ENCODE measurements around the gene GRIN3A.

GRIN3A gene

DNA sequence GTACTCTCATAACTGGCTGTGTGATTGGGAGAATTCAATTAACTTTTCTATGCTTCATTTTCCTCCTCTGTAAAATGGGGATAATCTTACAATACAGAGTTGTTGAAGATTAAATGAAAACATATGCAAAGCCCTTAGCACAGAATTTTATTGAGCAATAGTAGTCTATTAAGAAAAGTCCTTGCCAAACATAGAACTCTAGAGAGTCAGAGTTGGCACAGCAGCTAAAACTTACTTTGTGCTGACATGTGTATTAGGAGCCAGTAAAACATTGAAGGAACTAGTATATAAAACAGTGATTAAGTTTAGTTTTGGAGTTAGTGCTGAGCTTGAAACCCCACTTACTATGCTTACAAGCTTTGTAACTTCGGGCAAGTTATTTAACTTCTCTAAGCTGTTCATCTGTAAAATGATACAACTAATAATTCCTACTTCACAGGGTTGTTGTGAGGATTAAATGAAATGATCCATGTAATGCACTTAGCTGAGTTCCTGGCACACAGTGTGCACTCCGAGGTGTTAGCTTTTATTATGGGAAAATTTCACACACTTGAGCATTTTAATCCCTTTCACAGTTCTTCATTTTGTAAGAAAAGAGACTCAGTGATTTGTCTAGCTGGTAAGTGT is 20.0 kb upstream of the GRIN3A start:
- Histone ChIP-seq H3K9me3 (ENCODE audit: insufficient read depth, low read length, severe bottlenecking) (no peaks in the 10 kb centered on the region), H3K27ac (ENCODE audit: low read length) (no peak overlapping the region), H3K36me3 (ENCODE audit: insufficient read depth, low read length) (no peaks in the 10 kb centered on the region), H4K20me1 (ENCODE audit: insufficient read depth, low read length) (no peaks in the 10 kb centered on the region), H3K4me1 (ENCODE audit: insufficient read depth, low read length) (no peaks in the 10 kb centered on the region), H3K4me2 (ENCODE audit: insufficient read depth, low read length) (no peak overlapping the region), H3K79me2 (ENCODE audit: insufficient read depth, low read length) (no peaks in the 10 kb centered on the region), H3K27me3 (ENCODE audit: insufficient read depth, low read length, poor library complexity) (no peaks in the 10 kb centered on the region), H3K9ac (ENCODE audit: low read depth, low read length) (no peak overlapping the region), H2AFZ (ENCODE audit: low read depth, low read length) (no peak overlapping the region), H3K4me3 (ENCODE audit: low read depth in 1 of 2, low read length in 2 of 2) (no peak overlapping the region)
- DNase-seq = no peak
- TF ChIP-seq, protein P1, sequence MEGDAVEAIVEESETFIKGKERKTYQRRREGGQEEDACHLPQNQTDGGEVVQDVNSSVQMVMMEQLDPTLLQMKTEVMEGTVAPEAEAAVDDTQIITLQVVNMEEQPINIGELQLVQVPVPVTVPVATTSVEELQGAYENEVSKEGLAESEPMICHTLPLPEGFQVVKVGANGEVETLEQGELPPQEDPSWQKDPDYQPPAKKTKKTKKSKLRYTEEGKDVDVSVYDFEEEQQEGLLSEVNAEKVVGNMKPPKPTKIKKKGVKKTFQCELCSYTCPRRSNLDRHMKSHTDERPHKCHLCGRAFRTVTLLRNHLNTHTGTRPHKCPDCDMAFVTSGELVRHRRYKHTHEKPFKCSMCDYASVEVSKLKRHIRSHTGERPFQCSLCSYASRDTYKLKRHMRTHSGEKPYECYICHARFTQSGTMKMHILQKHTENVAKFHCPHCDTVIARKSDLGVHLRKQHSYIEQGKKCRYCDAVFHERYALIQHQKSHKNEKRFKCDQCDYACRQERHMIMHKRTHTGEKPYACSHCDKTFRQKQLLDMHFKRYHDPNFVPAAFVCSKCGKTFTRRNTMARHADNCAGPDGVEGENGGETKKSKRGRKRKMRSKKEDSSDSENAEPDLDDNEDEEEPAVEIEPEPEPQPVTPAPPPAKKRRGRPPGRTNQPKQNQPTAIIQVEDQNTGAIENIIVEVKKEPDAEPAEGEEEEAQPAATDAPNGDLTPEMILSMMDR (IDR thresholded peaks at IDR 0.05; ENCODE audit: borderline replicate concordance, extremely low read depth, low read length, poor library complexity, severe bottlenecking) = no peak
- TF ChIP-seq EZH2 (IDR thresholded peaks at IDR 0.05; ENCODE audit: borderline replicate concordance, low read depth, low read length, severe bottlenecking) = no peak
- ATAC-seq (ENCODE audit: insufficient read depth, low read depth) = no peak

DNA sequence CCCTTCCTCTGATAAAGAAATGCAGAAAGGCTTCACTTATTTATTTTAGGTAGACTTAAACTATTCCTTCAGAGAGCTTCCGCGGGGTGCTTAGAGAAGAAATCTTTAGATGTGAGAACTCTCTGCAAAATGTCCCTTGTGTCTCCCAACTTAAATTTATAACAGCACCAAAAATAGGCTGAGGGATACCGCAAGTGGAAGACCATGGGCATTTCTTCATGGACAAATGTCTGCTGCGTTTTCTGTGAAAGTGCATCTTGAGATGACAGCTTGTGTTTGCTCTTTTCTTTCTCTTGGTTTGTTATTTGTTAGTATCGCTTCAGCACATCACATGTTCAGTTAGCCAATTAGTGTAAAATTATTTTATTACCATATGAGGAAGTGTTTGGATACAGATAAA is 15.3 kb upstream of the GRIN3A start:
- no peak overlapping the region for H3K4me2 ChIP-seq (ENCODE audit: insufficient read depth, low read length)
- H2AFZ ChIP-seq (ENCODE audit: low read depth, low read length) = no peak overlapping the region
- H3K27ac ChIP-seq (ENCODE audit: low read length) = no peak overlapping the region
- no peak for TF ChIP-seq EZH2 (IDR thresholded peaks at IDR 0.05; ENCODE audit: borderline replicate concordance, low read depth, low read length, severe bottlenecking)
- TF ChIP-seq, protein P1 (IDR thresholded peaks at IDR 0.05; ENCODE audit: borderline replicate concordance, extremely low read depth, low read length, poor library complexity, severe bottlenecking) = no peak
- H3K9me3 ChIP-seq (ENCODE audit: insufficient read depth, low read length, severe bottlenecking) = no peaks in the 10 kb centered on the region
- no peaks in the 10 kb centered on the region for H3K36me3 ChIP-seq (ENCODE audit: insufficient read depth, low read length)
- H3K4me1 ChIP-seq (ENCODE audit: insufficient read depth, low read length) = no peaks in the 10 kb centered on the region
- H3K27me3 ChIP-seq (ENCODE audit: insufficient read depth, low read length, poor library complexity) = no peaks in the 10 kb centered on the region
- ATAC-seq (ENCODE audit: insufficient read depth, low read depth) = no peak
- no peaks in the 10 kb centered on the region for H3K79me2 ChIP-seq (ENCODE audit: insufficient read depth, low read length)
- no peak overlapping the region for H3K9ac ChIP-seq (ENCODE audit: low read depth, low read length)
- no peak overlapping the region for H3K4me3 ChIP-seq (ENCODE audit: low read depth in 1 of 2, low read length in 2 of 2)
- H4K20me1 ChIP-seq (ENCODE audit: insufficient read depth, low read length) = no peaks in the 10 kb centered on the region
- no peak for DNase-seq

DNA sequence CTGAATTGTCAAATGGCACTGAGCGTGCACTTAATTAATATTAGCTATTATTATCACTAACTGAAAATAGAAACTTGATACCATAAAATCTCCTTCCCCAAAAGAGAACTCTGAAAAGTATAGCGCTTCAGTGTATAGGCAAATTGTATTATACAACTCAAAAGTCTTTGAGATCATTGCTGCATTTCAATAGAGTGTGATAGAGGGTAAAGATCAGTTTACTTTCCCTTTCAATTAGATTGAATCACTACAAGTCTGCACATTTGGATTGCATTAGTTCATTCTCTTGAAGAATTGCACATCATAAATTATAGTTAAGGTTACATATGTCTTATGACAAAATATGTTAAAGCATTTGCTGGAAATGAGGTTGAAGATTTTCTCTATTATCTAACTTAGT is 13.4 kb upstream of the GRIN3A start:
- Histone ChIP-seq H3K9ac (ENCODE audit: low read depth, low read length) (no peak overlapping the region), H3K4me3 (ENCODE audit: low read depth in 1 of 2, low read length in 2 of 2) (no peak overlapping the region), H3K4me1 (ENCODE audit: insufficient read depth, low read length) (no peaks in the 10 kb centered on the region), H2AFZ (ENCODE audit: low read depth, low read length) (no peak overlapping the region), H3K36me3 (ENCODE audit: insufficient read depth, low read length) (no peaks in the 10 kb centered on the region), H4K20me1 (ENCODE audit: insufficient read depth, low read length) (no peaks in the 10 kb centered on the region), H3K4me2 (ENCODE audit: insufficient read depth, low read length) (no peak overlapping the region), H3K27me3 (ENCODE audit: insufficient read depth, low read length, poor library complexity) (no peaks in the 10 kb centered on the region), H3K27ac (ENCODE audit: low read length) (no peak overlapping the region), H3K79me2 (ENCODE audit: insufficient read depth, low read length) (no peaks in the 10 kb centered on the region), H3K9me3 (ENCODE audit: insufficient read depth, low read length, severe bottlenecking) (no peaks in the 10 kb centered on the region)
- ATAC-seq (ENCODE audit: insufficient read depth, low read depth) = no peak
- TF ChIP-seq EZH2 (IDR thresholded peaks at IDR 0.05; ENCODE audit: borderline replicate concordance, low read depth, low read length, severe bottlenecking) = no peak
- TF ChIP-seq, protein P1 (IDR thresholded peaks at IDR 0.05; ENCODE audit: borderline replicate concordance, extremely low read depth, low read length, poor library complexity, severe bottlenecking) = no peak
- DNase-seq = no peak
